Stimulated activated CD4-positive, alpha-beta T cell treated with anti-CD3 and anti-CD28 coated beads, TNF-alpha, amount 100 ng/mL, for 1 hour (primary cell): ENCODE data around the gene BCAS1.
"Not testable (repeated sequence)": the region's sequence is repeated elsewhere in the genome, so short reads cannot be mapped to it uniquely, and the experiment has no call there.

ENCODE experiments used
- DNase-seq, 3 donors: peaks; one replicate each; pipeline ENCODE4 v3.0.0-alpha.2; 2020; ENCODE audit warnings: low read depth in 3 of 3, low spot score in 1 of 3

BCAS1 gene

GRCh38 chr20:53993310-53993709 is 77.1 kb downstream of the BCAS1 start:
- DNase-seq = no peak

GRCh38 chr20:53990768-53991450 is 79.5 kb downstream of the BCAS1 start:
- no peak for DNase-seq

GRCh38 chr20:53990003-53990402 is 80.4 kb downstream of the BCAS1 start:
- no peak for DNase-seq

- no peak for DNase-seq
Measured at GRCh38 chr20:53989401-53989800, 81.0 kb downstream of the BCAS1 start.

GRCh38 chr20:53986037-53986650 is 84.2 kb downstream of the BCAS1 start:
- DNase-seq = no peak

GRCh38 chr20:53985150-53985518 is 85.3 kb downstream of the BCAS1 start:
- no peak for DNase-seq

- DNase-seq = no peak
Measured at GRCh38 chr20:53984356-53985149, 85.8 kb downstream of the BCAS1 start.

GRCh38 chr20:53983401-53983800 is 87.0 kb downstream of the BCAS1 start:
- DNase-seq = no peak

- no peak for DNase-seq
Measured at GRCh38 chr20:53982624-53983023, 87.8 kb downstream of the BCAS1 start.

- no peak for DNase-seq
Measured at GRCh38 chr20:53981752-53982437, 88.5 kb downstream of the BCAS1 start.

- no peak for DNase-seq
Measured at GRCh38 chr20:53981130-53981529, 89.3 kb downstream of the BCAS1 start.

GRCh38 chr20:53980031-53980465 is 90.3 kb downstream of the BCAS1 start:
- DNase-seq = no peak

GRCh38 chr20:53978497-53978896 is 91.9 kb downstream of the BCAS1 start:
- no peak for DNase-seq

GRCh38 chr20:53977391-53977790 is 93.0 kb downstream of the BCAS1 start:
- no peak for DNase-seq

- no peak for DNase-seq
Measured at GRCh38 chr20:53975761-53976160, 94.6 kb downstream of the BCAS1 start.

GRCh38 chr20:53974785-53975555 is 95.4 kb downstream of the BCAS1 start:
- DNase-seq = no peak

- DNase-seq = not testable (repeated sequence)
Measured at GRCh38 chr20:53973882-53974281, 96.5 kb downstream of the BCAS1 start.

- DNase-seq = no peak
Measured at GRCh38 chr20:53972179-53972578, 98.2 kb downstream of the BCAS1 start.

GRCh38 chr20:53971096-53971683 is 99.2 kb downstream of the BCAS1 start:
- no peak for DNase-seq

- no peak for DNase-seq
Measured at GRCh38 chr20:53970232-53970631, 100.2 kb downstream of the BCAS1 start.
